HG03354 (cell line): ENCODE measurements around the gene CCN2.

ENCODE experiments used
- ATAC-seq: cut with Tn5 transposase; IDR thresholded peaks from one replicate; pipeline ENCODE4 v1.9.1; 2021; ENCODE audit warnings: mild to moderate bottlenecking; ENCODE audit not compliant: unreplicated experiment, poor library complexity, severe bottlenecking

Gene CCN2, protein sequence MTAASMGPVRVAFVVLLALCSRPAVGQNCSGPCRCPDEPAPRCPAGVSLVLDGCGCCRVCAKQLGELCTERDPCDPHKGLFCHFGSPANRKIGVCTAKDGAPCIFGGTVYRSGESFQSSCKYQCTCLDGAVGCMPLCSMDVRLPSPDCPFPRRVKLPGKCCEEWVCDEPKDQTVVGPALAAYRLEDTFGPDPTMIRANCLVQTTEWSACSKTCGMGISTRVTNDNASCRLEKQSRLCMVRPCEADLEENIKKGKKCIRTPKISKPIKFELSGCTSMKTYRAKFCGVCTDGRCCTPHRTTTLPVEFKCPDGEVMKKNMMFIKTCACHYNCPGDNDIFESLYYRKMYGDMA

DNA sequence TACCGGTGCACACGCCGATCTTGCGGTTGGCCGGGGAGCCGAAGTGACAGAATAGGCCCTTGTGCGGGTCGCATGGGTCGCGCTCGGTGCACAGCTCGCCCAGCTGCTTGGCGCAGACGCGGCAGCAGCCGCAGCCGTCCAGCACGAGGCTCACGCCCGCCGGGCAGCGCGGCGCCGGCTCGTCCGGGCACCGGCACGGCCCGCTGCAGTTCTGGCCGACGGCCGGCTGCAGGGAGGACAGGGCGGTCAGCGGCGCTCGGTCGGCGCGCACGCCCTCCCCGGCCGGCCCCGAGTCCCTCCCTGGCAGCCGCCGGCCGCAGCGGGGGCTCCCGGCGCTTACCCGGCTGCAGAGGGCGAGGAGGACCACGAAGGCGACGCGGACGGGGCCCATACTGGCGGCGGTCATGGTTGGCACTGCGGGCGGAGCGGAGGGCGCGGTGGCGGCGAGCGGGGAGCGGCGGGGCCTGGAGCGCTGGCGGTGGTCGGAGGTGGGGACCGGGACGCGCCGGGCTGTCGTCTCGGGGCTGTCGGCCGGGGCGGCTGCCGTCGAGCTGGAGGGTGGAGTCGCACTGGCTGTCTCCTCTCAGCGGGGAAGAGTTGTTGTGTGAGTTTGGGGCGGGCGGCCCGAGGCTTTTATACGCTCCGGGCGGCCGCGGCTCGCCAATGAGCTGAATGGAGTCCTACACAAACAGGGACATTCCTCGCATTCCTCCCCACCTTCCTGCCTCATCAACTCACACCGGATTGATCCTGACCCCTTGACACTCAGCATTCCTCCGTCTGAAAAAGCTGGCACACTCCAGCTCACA lies at the start of gene CCN2:
TSS of gene CCN2 (minus strand) at position 606 of the 809 bp plus-strand sequence. CDS start at position 406, 200 bp downstream.
- peak; percentile 38 for ATAC-seq

DNA sequence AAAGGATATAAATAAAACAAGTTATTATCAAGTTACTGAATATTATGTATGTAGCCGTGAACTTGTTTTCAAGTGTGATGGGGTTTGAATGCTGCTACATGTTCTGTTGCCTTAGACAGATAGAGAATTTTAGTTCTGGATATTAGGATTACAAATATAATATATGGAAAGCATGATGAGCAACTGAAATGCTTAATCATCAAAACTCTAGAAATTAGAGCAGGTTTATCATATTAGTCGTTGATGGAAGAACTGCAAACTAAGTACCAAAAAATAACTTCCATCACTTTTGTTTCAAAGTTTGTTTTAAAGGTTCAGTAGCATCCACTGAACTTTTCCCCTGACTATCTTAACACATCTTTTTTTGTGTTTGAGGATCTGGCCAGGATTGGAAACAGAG lies 49.1 kb upstream of the CCN2 start:
- ATAC-seq: no peak

DNA sequence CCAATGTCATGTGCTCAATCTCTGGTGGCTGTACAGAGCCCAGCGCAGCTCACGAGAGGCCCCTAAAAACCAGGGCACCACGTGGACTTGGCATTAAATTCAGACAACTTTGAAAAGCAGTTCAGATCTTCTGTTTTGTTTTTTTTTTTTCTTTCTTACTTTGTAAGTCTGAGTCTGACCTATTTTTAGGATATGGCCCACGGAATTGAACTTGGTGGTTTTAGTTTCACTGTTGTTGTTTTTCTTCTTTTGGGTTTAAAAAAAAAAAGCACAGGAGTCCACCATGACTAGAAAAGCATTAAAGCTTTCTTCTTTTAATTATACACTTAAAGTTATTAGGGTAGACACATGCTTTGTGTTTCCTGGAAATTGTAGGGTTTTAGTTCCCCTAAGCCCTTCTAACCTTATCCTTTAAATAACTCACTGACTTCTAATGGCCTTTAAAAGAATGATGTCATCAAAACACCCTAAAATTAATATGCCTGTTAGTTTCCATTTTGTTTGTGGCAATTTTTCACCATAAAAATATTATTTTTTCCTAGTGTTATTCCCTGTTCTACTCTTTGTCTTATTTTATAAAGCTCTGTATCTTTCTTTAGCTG lies 48.5 kb upstream of the CCN2 start:
- no peak for ATAC-seq

DNA sequence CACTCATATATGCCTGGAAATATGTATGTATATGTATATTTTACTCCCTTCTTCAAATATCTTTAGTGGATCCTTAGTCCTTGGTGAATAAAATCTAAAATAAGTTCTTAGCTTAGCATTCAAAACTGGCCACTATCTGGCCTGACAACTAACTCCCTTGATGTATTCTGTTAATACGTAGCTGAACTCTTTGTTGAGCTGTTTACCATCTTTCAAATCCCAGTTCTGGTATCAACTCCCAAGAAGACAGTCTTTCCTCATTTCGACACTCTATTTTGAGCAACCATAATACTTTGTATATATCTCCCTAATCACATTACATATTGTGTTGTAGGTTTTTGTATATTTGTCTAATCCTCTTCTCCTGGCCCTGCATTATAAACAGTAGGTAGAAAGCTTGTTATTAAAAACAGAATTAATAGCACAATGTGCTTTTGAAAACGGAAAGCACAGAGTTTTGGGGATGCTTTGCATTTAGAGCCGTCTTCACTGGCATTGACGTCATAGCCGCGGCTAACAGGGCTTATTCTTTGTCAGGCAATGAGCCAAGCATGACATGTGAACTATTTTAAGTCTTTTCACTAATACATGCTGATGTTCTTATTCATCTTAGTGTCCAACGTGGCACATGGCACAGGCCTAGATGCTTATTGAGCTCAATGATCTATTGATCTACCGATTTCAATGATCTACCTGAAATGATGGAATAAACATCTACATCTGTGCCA lies 47.2 kb upstream of the CCN2 start:
- ATAC-seq: no peak

DNA sequence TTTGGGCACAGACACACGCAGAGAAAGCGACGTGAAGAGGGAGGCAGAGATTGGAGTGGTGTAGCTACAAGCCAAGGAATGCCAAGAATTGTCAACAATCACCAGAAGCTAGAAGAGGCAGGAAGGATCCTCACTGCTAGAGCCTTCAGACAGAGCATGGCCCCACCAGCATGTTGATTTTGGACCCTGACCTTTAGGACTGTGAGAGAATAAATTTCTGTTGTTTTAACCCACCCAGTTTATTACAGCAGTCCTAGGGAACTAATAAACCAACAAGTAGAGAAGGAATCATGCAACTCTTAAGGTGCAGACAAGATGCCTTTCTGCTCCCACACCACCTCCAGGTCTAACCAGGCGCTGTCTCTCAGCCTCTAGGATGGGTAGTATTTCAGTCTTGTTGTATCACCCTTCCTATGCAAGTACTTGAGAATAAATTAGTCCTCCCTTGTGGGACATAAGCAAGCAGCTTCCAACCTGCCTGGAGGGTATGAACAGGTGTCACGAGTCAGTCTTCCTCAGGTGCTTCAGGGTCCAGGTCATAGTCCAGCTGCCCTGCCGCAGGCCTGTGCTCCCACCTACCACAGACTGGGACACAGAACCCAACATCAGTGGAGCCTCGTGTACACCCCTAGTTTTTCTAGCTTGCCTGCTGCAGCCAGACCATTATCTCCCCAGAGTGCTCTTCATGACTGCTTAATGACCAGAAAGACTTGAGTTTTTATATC lies 46.4 kb upstream of the CCN2 start:
- no peak for ATAC-seq

DNA sequence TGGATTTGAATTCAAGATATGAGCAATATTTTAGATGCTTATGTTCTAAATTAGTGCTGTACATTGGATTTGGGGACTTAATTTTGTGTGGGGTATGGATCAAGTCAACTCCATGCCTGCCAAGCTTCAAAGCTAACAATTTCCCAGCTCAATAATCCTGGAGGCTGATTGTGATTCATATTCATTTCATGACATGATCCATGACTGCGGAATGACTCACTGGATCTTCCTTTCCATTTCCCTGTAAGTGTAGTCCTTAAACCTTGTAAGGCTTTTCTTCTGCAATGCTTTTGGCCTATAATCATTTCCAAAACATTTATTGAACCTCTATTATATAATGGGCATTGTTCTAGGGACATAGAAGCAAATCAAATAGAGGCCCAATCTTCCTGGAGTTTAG lies 44.7 kb upstream of the CCN2 start:
- no peak for ATAC-seq

DNA sequence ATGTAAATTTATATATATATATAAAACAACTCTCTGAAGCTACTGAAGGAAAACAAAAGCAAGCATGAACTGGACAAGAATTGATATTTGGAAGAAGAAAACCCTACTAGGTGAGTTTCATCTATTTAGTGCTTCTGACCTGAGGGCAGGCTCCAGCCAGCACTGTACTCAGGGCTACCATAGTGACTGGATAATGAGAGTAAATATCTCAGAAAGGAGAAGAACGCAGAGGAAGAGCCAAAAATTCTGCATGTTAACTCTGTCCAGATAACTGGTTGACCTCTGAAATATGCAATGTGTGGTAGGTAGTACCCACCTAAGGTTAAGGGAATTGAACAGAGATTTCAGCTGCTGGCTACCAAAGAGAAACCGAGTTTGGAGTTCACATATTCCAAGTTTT lies 41.4 kb upstream of the CCN2 start:
- no peak for ATAC-seq

DNA sequence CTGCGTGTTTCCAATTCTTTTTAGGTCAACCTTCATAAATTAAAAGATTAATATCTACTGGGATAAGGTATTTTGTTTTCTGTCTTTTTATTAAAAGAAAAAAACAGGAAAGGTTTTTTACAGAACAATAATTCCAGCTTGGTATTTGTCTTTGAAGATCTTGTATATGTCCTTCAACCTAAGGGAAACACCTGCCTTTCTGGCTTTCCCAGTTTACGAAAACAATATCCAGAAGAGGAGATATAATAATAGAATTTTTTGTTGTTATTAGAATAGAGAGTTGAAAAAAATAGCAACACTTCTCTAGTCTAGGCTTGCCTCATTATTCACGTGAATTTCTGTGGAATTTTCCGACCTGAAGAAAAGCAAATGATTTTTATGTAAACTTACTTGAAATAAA lies 37.9 kb upstream of the CCN2 start:
- ATAC-seq: no peak

DNA sequence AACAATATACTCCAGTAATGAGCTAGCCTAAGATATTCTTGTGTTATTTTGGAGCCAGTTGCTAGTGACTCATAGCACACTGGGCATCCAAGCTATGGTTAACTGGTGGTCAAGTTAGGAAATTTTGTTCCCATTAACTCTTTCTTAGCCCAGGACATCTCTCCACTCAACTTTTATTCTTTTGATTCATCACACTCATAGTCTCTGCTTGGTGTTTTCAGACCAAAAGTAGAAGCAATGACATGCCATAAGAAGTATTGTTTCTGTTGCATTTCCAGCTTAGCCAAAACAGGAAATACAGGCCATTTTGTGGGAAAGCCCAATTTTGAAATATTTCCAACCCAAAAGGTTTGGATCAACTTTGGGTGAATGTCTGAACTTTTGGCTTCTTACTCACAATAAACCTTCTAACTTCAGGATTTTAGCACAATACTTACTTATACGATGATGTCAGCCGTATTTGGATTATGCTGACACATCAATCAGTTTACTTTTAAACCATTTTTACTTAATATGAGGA lies 31.6 kb upstream of the CCN2 start:
- no peak for ATAC-seq

DNA sequence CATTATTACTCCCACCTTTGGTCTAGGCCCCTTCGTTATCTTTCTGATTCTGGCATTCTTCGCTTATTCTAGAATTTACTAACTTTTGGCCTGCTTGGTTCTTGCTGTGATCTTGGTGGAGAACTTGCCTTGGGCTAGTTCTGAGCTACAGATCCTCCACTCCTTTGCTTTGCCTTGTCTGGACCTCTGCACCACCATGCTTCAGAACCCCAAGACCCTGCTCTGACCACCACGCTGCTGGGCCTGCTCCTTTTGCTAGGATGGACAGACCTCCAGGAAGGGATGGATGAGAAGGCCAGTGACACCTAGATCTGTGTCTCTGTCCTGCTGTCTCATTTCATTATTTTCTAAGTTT lies 30.4 kb upstream of the CCN2 start:
- ATAC-seq: no peak

DNA sequence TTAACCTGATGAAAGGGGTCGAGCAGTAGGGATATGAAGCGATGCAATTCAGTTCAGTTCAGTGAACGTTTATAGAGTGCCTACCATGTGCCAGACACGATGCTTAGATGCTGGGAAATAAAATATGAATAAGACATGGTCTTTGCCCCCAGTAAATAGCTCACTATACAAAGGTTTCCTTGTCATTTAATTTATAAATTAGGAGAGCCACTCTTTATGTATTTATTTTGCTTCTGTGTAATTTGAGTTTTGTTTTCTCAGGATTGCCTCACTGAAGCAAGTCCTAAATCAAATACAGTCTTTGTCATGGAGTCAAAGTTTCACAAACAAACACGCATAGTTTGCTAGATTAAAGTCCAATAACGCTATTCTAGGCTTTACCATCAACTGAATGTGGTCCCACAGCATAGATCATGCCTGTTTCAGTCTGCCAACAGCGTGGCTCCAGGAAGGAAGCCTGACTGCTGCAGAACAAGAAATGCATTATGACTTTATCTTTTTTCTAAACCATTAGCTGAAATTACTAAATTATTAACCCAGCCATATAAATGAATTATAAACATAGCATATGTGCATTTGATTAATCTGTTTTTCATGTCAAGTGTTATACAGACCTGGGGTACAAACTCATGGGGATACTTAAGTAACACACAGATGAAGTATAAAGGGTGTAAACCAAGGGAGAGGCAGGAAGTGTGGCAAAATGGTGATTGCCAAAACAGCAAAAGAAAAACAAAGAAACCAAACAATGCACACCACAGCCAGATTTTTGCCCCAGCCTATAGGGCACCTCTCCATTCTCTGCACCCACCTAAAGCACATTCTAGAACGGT lies 29.8 kb upstream of the CCN2 start:
- no peak for ATAC-seq

DNA sequence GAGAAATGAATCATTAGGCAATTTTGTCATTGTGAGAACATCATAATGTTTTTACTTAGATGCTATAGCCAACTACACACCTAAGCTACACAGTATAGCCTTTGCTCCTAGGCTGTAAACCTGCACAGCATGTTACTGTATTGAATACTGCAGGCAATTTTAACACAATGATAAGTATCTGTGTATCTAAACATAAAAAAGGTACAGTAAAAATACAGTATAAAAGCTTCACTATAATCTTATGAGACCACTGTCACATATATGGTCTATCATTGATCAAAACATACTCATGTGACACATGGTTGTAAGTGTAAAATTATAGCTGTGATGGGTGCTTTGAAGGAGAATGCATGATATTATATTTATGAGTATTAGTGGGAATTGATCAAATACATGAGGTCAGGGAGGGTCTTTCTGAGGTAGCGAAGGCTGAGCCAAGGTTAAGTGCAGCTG lies 29.2 kb upstream of the CCN2 start:
- ATAC-seq: no peak

DNA sequence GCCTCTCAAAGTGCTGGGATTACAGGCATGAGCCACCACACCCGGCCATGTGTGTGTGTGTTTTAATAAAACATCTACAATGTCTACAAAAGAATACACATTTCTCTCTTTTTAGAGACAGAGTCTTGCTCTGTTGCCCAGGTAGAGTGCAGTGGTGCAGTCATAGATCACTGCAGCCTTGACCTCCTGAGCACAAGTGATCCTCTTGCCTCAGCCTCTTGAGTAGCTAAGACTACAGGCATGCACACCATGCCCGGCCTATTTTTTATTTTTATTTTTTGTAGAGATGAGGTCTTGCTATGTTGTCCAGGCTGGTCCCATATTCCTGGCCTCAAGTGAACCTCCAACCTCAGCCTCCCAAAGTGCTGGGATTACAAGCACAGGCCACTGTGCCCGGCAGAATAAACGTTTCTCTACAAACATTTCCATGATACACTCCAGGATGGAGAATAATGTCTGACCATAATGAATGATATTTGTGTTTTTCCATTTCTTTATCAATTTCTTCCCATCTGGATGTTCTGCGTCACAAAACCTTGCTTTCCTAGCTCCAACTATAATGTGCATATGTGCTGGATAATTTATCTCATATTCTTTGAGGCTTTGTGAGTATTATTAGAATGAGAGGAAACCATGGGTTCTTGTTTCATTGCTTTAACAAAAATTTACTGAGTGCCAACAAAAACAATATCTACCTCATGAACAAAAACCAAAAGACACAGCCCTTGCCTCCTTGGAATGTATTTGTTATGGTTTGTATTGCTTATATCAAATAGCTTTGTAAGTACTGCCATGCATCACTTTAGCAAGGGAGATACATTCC lies 28.6 kb upstream of the CCN2 start:
- no peak for ATAC-seq

DNA sequence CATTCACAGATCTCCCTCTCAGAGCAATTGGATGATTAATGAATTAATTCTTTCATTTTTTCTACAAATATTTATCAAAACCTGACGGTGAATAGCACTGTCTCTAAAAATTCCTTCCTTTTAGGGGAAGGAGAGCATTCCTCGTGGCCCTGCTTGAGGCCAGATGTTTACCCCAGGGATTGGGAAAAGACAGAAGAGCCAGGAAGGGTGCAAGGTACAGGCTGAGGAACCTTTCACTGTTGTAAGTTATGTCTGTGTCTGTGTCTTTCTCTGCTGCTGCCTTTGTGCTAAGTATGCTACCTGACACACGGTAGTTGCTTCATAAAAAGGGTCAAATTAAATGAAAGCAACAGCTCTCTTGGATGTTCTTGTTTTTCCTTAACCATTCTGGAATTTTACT lies 27.4 kb upstream of the CCN2 start:
- no peak for ATAC-seq

DNA sequence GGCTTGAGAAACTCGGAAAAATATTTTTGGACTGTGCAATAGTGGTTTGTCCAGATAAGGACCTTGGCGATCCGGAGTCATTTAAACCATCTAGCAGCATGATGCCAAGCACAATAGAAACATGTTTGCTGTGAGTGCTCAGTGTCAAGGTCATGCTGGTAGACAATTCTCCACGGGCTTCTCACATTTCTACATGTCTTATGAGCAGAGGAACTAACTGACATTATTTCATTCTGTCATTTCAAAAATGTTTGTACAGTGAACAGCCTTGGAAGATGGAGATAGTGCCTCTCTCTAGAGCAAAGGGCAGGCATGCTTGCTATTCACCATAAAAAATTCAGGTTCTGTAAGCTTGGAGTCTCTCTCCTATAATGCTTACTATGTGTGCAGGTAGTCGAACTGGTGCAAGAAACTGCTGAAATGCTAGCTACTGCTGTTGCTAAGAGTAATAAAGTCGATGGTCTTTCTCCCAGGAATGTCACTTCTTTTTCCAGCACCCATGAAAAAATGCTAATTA lies 25.4 kb upstream of the CCN2 start:
- ATAC-seq: no peak

DNA sequence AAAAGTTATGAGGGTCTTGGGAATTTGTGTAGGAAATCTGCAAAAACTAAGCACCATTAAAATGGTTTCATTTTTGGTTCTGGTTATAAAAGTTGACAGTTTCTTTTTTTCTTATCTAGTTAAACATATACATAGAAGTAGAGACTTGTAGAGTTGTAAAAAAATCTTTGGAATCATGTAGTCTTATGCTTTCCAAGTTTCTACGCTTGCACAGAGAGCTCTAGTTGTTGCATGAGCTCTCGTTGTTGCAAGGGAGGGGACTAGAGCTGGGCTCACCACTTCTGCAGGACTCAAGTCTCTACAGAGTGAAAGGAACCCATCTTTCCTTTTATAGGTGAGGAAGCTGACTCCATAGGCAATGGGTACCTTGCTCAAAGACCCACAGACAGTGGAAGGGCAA lies 21.6 kb upstream of the CCN2 start:
- no peak for ATAC-seq

DNA sequence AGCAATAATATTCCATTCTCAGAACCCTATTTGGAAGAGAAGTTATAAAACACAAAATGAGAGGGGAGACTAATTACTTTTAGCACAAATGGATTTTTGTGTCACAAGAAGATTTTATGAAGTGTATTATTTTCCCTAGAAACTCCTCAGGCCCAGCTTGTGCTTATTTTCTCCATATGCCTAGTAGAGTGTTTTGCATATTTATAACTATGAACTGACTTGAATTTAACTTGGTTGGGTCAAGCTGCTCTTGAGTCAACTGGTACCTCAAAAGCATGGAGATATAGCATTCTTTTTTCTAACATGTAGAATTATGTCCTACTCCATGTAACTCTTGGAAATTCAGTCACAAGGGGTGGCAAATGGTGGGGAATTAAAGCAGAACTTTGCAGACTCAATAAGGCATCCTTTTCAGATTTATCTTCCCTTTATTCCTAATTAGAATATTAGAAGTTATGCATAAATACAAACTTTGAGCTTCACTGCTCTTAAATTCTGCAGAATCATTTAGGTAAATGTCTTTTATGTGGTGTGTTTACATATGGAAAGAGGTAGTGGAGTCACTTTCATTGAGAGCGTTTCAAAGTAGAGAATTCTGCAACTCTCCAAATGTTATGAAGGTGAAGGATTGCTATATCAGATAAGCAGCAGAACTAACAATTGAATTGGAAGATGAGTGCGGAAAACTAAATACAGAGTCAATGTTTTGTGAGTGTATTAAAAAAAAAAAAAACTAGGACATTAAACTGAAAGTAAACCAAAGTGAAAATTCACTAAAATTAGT lies 19.1 kb upstream of the CCN2 start:
- ATAC-seq: no peak
